Gastroesophageal sphincter (tissue), 3 donors: ENCODE data around the gene OGFOD2.

ENCODE experiments used
- EP300 ChIP-seq: sonication (generic); formaldehyde crosslinking; IDR thresholded peaks from one replicate; pipeline ENCODE4 v1.6.1; 2017; ENCODE audit warnings: antibody characterized with exemption, mild to moderate bottlenecking
- POLR2A ChIP-seq, 2 donors: fragments of 450-650 bp; IDR thresholded peaks; one replicate each; pipeline ENCODE4 v1.6.1; 2017; ENCODE audit warnings: antibody characterized with exemption in 2 of 2, mild to moderate bottlenecking in 2 of 2, moderate library complexity in 1 of 2
- POLR2AphosphoS5 ChIP-seq: sonication (generic); formaldehyde crosslinking; IDR thresholded peaks from one replicate; pipeline ENCODE4 v1.6.1; 2017; ENCODE audit warnings: antibody characterized with exemption
- TF ChIP-seq, protein P1 (sequence below), 4 experiments: fragments of 200-600 bp in 2 of 4; fragments of 450-650 bp in 2 of 4; sonication (generic) in 1 of 4; IDR thresholded peaks; one replicate each; pipeline ENCODE4 v1.5.1; 2017 to 2019; ENCODE audit warnings: antibody characterized with exemption in 4 of 4, mild to moderate bottlenecking in 2 of 4, moderate library complexity in 2 of 4

DNA sequence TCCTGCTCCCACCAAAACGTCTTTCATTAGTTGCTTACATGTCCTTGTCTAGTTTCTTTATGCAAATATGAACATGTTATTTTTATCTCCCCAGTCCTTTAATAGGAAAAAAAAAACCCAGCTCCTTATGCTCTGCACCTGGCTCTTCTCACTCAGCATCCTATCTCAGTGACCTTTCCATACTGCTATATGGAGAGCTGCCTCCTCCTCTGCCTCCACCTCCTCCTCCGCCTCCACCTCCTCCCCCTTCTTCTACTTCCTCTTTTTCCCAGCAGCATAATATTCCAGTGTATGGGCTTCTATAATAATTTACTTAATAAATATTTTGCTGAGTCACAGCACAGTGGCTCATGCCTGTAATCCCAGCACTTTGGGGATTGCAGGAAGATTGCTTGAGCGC lies 40.3 kb upstream of the OGFOD2 start:
- TF ChIP-seq, protein P1, sequence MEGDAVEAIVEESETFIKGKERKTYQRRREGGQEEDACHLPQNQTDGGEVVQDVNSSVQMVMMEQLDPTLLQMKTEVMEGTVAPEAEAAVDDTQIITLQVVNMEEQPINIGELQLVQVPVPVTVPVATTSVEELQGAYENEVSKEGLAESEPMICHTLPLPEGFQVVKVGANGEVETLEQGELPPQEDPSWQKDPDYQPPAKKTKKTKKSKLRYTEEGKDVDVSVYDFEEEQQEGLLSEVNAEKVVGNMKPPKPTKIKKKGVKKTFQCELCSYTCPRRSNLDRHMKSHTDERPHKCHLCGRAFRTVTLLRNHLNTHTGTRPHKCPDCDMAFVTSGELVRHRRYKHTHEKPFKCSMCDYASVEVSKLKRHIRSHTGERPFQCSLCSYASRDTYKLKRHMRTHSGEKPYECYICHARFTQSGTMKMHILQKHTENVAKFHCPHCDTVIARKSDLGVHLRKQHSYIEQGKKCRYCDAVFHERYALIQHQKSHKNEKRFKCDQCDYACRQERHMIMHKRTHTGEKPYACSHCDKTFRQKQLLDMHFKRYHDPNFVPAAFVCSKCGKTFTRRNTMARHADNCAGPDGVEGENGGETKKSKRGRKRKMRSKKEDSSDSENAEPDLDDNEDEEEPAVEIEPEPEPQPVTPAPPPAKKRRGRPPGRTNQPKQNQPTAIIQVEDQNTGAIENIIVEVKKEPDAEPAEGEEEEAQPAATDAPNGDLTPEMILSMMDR (IDR thresholded peaks at IDR 0.05), result no peak
- TF ChIP-seq POLR2A (IDR thresholded peaks at IDR 0.05) (no peak), POLR2AphosphoS5 (no peak), EP300 (no peak)
